Ramos (cell line): ENCODE measurements around the gene DIPK1B.

Source experiments
- in situ Hi-C: fragments of 300-500 bp; cut with MboI; formaldehyde crosslinking; loops from one replicate; pipeline ENCODE4 v1.14.3; 2022; ENCODE audit warnings: low sequenced_read_pairs; ENCODE audit not compliant: unreplicated experiment

The DIPK1B gene

DNA sequence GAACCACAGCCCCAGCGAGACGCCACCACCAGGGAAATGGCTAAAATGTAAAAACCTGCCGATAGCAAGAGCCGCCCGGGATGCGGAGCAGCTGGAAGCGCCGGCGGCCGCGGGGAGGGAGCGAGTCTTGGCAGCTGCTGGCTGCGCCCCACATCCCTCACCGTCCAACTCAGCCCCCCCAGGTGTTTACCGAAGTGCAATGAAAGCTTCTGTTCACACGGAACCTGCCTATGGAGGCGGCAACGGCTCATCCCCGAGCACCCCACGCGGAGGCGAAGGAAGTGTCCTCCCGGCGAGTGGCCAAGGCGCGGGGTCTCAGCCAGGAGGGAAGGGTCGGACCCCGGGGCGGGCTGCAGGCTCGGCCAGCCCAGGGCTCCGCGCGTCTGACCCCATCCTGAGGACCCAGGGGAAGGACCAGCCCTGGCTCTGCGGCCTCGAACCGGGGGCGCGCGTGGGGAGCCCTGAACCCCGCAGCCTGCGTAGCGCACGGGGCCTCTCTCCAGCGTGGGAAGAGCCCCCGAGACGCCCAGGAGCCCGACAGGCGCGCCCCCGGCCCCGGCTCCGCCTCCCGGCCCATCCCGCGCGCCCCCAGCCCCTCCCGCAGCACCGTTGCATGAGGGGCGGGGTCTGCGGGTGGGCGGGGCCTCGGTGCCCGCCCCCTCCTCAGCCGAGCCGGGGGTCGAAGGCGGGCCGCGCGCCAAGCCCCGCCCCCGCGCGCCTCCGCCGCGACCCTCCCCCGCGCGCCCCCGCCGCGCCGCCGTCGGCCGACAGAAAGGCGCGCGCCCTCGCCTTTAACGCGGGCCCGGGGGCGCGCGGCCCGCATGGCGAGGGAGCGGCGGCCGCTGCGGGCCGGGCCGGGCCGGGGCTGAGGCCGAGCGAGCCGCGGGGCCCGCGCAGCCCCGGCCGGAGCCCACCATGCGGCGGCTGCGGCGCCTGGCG is at the start of gene DIPK1B:
Gene DIPK1B (plus strand): TSS at position 822 of the 939 bp plus-strand sequence. CDS start 94 bp downstream, at position 916.
- in situ Hi-C loops: no loop called here

DNA sequence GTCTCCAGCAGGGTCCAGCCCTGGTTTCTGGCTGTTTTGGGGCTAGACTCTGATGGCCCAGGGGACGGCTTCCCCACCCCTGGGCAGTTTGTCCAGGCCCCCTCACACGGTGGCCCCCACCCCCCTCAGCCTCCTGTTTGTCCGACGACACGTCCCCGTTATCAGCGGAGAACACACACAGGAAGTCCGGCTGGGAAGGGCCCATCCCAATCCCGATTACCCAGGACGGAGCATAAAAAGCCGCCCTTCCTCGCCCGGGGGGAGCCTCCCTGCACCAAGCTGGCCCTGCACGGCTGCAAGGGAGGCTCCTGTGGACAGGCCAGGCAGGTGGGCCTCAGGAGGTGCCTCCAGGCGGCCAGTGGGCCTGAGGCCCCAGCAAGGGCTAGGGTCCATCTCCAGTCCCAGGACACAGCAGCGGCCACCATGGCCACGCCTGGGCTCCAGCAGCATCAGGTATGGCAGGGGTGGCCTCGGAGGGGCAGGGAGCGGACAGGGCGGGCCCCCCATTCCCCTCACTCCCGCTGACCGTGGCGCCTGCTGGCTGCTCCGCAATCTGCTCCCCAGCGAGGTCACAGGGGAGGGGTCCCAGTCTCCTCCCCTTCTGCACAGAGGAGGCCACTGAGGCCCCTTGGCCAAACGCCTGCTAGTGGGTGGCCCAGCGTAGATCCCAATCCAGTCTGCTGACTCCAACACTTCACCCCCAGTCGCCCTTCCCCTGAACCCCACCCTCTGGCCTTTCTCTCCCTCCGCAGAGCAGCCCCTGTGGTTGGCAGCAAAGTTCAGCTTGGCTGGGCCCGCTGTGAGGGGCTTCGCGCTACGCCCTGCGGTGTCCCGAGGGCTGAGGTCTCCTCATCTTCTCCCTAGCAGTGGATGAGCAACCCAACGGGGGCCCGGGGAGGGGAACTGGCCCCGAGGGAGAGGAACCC is 49.5 kb upstream of the DIPK1B start, which contains the start of gene EGFL7:
Gene EGFL7 (plus strand): TSS at position 261 of the 926 bp plus-strand sequence. CDS start 5,367 bp downstream, outside the sequence.
- in situ Hi-C loops: no loop called here

DNA sequence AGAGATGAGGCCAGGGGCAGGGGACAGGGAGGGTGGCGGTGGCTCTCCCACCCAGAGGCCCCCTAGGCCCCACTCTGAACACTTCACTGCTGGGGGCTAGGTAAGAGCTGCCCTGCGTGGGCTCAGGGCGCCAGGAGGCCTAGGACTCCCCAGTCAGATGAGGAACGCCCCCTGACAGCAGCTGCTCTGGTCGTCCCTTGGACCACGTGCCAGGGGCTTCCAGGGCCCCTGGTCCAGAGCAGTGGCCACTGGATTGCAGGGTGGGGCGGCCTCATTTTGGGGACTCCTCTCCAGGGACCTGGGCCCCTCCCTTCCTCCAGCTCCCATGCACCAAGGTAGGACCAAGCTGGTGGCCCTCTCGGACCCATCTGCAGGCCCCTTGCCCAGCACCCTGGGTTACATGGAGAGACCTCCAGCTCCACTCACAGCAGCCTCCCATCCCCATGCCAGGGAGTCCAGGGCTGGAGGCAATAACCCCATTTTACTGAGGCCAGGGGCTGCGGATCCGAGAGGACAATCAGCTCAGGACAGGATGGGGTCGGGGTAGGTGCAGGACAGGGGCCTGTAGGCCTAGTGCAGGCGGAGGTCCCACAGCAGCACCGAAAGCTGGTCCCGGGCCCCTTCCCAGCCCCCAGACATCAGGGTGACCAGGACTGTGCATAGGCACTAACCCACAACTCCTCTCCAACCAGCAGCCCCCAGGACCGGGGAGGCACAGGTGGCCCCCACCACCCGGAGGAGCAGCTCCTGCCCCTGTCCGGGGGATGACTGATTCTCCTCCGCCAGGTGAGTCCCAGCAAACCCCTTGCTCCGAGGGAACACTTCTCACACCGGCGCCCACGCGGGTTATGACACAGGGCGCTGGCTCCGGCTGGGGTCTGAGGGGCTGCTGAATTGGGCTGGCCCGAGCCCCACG is 48.1 kb upstream of the DIPK1B start:
- in situ Hi-C loops: no loop called here

DNA sequence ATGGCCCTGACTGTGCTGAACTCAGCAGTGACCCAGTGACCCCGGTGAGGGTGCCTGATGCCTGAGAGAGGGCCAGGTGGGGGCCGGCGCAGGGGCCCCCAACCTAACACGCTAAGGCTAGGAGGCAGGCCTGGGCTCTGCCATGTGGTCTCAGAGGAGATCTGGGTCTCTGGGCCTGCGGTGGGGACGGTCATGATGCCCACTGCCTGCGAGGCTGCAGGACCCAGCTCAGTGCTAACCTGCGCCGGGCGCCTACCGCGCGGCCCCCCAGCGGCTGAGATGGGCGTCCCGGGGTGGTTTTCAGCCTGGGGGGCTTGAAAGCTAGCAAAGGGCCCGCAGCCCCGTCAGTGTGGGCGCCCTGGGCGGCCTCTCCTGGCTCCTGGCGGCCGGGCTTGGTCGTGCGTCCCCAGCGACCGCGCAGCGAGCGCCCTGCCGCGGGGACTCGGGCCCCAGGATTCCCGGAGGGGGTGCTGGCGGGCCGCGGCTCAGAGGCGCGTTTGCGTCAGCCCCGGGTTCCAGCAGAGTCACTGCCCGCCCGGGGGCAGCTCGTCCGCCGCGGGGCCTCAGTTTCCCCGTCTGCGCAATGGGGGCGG is 47.2 kb upstream of the DIPK1B start:
- in situ Hi-C loops: no loop called here

DNA sequence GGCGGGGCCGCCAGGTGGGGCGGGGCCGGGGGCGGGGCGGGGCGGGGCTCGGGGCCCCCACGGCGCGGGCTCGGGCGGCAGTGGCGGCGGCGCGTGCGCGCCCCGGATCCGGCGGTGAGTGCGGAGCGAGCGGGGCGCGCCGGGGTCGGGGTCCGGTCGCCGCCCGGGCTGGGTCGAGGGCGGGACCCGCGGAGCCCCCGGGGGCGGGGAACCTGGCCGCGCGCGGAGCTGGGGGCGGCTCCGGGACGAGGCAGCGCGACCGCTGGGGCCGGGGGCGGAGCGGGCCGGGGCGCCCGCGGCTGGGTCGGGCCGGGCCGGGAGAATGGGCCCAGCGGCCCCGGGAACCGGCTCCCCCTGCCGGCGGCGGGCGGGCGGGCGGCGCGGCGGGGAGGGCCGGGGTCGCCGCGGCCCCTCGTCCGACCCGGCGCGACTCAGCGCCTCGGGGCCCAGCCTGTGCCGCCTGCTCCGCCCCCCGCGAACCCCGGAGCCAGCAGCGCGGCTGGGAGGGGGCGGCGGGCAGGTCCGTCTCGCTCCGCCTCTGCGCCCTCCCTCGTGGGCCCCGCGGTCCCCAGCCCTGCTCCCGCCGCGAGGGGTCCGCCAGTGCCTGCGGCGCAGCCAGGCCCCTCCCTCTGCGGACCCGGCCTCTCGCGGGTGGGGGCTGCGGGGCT is 46.5 kb upstream of the DIPK1B start:
- in situ Hi-C loops: no loop called here

DNA sequence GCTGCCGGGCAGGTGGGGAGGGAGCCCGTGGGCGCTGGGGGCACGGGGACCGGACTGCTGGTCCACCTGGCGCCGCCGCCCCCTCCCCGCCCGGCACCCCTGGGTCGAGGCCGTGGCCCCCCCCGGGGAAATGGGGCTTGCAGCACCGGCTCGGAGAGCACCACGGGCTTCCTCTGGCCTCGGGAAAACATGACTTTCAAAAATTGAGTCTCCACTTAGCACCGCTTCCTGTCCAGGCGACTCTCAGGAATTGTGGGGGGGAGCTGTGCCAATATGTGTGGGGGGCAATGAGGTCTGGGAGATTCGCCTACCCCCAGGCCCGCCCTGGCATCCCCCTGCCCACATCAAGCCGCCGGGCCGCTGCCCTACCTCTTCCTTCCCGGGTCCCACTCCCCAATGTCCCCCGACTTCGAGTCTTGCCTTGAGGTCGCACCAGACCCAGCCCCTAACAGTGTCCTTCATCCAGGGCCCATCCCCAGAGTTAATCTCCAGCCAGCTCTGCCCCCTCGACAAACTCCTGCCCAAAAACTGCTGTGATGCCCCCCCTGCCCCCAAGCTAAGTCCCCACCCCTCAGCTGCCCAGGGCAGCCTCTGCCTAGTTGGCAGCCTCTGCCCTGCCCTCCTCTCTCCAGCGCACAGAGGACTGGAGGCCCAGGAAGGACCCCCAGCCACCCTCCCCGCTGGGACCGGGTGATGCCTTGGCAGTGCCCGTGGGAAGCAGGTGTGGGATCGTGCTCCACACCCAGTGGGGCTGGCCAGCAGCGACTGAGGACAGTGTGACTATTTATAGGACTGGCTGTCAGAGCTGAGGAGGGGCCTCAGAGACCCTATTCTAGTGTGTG is 45.8 kb upstream of the DIPK1B start:
- in situ Hi-C loops: no loop called here

DNA sequence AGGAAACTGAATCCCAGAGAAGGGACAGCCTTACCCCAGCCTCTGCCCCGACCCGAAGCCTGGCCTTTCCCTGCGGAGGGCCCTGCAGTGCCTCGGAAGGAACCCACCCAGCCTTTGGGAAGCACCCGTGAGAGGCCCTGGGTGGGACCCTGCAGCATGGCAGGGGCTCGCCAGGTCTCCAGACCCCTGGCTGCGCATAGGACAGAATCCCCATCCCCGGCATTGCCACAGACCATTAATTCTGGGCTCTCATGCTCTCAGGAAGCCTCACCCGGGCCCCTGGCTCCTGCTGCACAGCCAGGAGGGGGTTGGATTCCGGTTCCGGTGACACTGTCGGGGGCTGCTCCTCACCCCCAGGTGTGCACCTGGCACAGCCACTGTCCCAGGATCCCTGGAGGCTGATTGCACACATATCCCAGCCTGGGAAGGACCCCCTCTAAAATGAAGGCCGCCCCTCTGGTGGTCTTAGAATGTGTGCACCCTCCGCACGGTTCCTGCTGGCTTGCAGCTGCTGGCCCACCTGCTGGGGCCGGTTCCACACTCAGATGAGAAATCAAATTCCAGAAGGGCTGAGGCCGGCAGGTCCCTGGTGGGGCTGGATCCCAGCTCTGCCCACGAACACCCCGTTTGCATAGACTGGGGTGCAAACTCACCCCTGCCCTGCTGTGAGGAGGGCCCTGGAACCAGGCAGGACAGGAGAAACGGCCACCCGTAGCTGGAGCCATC is 45.0 kb upstream of the DIPK1B start:
- in situ Hi-C loops: no loop called here

DNA sequence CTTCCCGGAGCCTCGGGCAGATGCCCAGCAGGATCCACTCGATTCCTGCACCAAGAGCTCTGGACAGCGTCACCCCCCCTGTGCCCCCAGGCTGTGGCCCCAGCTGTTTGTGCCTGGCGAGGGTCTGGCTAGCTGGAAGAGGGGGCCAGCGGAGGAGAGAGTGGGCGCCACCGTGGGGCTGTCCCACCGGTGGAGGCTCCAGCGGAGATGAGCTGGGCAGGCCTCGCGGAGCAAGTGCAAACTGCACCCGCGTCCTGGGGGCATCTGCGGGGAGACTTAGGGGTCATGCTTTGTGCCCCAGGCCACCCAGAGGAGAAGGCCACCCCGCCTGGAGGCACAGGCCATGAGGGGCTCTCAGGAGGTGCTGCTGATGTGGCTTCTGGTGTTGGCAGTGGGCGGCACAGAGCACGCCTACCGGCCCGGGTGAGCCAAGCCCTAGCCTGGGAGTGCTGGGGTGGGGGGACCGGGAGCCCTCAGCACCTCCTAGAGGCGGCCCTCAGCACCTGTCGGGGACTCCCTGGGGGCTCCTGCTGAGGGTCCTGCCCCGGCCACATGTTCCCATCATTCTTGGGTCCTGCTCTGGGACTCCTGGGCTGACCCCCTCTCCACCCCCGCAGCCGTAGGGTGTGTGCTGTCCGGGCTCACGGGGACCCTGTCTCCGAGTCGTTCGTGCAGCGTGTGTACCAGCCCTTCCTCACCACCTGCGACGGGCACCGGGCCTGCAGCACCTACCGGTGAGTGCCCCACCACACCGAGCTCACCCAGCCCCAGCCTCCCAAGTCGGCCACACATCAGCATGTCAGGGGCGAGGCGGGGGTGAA is 44.2 kb upstream of the DIPK1B start:
- in situ Hi-C loops: no loop called here

DNA sequence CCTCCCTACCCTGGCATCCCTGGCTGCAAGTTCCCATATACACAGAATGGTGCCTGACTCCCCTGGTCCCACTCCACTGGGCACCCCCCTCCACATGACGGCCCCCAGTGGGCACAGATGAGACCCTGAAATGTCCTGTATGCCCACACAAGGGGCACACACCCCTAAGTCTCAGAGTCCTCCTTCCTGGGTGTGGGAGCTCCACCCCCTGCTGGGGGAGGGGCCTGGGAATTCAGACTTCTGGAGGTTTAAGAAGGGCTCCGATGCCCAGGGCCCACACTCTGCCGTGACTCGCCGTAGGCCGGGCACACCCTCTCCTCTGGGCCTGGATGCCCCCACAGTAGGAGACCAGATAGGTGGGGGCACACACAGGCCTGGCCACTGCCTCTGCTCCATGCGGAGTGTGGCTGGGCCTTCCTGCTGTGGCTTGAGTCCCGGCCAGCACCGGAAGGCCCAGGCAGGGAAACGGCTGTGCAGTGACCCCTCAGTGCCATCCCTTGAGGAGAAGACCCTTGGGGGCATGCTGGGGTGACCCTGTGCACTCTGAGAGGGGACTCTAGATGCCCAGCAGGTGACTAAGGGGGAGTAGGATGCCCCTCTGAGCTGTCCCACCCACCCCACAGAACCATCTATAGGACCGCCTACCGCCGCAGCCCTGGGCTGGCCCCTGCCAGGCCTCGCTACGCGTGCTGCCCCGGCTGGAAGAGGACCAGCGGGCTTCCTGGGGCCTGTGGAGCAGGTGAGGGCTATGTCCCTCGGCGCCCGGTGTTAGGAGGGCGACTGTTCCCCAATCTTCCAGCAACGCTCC is 43.2 kb upstream of the DIPK1B start:
- in situ Hi-C loops: no loop called here

DNA sequence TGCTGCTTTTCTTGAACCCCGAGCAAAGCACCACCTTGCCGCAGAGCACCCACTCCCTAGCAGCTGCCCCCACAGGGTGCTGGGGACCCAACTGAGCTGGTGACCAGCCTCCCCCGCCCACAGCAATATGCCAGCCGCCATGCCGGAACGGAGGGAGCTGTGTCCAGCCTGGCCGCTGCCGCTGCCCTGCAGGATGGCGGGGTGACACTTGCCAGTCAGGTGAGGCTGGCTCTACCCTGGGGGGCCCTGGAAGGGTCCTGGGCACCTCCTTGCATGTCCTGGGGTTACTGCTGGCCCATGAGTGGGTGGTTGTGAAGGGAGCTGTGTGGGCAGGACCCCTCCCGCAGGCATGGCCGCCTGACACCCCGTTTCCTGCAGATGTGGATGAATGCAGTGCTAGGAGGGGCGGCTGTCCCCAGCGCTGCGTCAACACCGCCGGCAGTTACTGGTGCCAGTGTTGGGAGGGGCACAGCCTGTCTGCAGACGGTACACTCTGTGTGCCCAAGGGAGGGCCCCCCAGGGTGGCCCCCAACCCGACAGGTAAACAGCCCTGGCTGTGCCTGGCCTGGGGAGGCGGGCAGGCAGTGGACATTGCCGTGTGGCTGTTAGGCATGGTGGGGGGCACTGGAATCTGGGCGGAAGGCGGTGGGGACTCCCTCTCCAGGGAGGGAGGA is 42.4 kb upstream of the DIPK1B start:
- in situ Hi-C loops: no loop called here

DNA sequence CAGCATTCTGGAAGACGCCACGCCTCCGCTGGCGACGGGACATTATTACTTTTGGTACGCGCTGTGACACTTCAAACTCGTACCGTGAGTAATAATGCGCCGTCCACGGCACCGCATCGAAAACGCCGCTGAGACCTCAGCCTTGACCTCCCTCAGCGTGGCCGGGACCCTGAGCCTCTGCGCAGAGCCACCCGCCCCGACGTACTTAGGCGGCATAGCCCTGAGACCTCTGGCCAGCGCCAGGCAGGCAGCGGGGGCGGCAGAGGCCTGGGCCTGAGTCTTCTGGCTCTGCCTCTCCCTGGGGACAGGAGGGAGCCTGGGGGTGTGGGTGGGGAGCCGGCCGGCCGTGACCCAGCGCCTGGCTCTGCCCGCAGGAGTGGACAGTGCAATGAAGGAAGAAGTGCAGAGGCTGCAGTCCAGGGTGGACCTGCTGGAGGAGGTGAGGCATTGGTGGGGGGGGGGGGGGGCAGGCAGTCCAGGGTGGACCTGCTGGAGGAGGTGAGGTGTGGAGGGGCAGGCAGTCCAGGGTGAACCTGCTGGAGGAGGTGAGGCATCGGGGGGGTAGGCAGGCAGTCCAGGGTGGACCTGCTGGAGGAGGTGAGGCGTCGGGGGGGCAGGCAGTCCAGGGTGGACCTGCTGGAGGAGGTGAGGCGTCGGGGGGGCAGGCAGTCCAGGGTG is 41.7 kb upstream of the DIPK1B start:
- in situ Hi-C loops: no loop called here

DNA sequence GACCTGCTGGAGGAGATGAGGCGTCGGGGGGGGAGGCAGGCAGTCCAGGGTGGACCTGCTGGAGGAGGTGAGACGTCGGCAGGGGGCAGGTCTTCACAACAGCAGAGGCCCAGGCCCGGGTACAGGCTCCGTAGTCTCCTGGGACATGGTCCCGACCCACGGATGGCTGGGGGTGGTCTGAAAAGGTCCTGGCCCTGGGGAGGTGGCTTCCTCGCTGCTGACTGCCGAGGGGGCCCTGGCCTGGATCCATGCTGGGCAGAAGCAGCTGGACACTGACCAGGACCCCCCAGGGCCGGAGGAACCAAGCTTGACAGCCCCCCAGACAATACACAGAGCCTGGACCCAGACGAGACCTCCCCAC is 41.1 kb upstream of the DIPK1B start:
- in situ Hi-C loops: no loop called here

DNA sequence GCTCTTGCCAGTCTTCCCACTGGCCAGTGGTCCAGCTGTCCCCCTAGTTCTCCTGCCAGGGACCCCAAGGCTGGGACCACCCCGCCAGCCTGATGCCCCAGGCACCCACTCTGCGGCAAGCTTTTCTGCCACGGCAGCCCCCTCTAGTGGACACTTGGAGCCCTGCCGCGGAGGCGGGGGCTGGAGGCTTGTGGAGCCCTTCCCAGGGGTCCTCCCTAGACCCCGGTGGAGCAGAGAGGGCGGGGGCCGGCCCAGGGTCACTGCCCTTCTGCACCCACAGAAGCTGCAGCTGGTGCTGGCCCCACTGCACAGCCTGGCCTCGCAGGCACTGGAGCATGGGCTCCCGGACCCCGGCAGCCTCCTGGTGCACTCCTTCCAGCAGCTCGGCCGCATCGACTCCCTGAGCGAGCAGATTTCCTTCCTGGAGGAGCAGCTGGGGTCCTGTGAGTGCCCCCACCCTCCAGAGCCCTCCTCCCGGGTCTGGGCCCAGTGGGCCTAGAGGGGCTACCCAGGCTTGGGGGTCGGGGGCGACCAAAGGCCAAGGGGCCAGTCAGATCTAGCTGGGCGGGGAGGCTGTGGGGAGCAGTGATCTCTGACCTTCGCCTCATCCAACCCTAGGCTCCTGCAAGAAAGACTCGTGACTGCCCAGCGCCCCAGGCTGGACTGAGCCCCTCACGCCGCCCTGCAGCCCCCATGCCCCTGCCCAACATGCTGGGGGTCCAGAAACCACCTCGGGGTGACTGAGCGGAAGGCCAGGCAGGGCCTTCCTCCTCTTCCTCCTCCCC is 40.5 kb upstream of the DIPK1B start:
- in situ Hi-C loops: no loop called here
